GM18870 (cell line): ENCODE data around the gene CMTM7.
A peak's percentile ranks its signal among the peaks of the same experiment; 100 is the strongest.

Experiments
- ATAC-seq: cut with Tn5 transposase; IDR thresholded peaks from one replicate; pipeline ENCODE4 v1.9.1; 2021; ENCODE audit warnings: moderate library complexity; ENCODE audit not compliant: unreplicated experiment

CMTM7 gene

GRCh38 chr3:32391643-32392535 lies at the start of gene CMTM7:
TSS of gene CMTM7 (plus strand) at chr3:32391853. CDS start at chr3:32391907, 54 bp downstream.
- ATAC-seq = no peak

- no peak for ATAC-seq
Measured at GRCh38 chr3:32347343-32348125, 44.1 kb upstream of the CMTM7 start.

GRCh38 chr3:32349184-32349583 lies 42.5 kb upstream of the CMTM7 start:
- no peak for ATAC-seq

GRCh38 chr3:32352563-32352962 lies 39.1 kb upstream of the CMTM7 start:
- no peak for ATAC-seq

- no peak for ATAC-seq
Measured at GRCh38 chr3:32353351-32353750, 38.3 kb upstream of the CMTM7 start.

GRCh38 chr3:32354362-32354778 lies 37.3 kb upstream of the CMTM7 start:
- no peak for ATAC-seq

GRCh38 chr3:32355751-32356291 lies 35.8 kb upstream of the CMTM7 start:
- no peak for ATAC-seq

GRCh38 chr3:32359766-32360492 lies 31.7 kb upstream of the CMTM7 start:
- no peak for ATAC-seq

- no peak for ATAC-seq
Measured at GRCh38 chr3:32360493-32360827, 31.2 kb upstream of the CMTM7 start.

- peak; percentile 53 for ATAC-seq
Measured at GRCh38 chr3:32366638-32367397, 24.8 kb upstream of the CMTM7 start.

- no peak for ATAC-seq
Measured at GRCh38 chr3:32367442-32367841, 24.2 kb upstream of the CMTM7 start.

GRCh38 chr3:32371461-32372212 lies 20.0 kb upstream of the CMTM7 start:
- ATAC-seq = no peak

GRCh38 chr3:32372213-32372490 lies 19.5 kb upstream of the CMTM7 start:
- no peak for ATAC-seq

- no peak for ATAC-seq
Measured at GRCh38 chr3:32373276-32373675, 18.4 kb upstream of the CMTM7 start.

GRCh38 chr3:32373844-32374243 lies 17.8 kb upstream of the CMTM7 start:
- no peak for ATAC-seq

GRCh38 chr3:32374788-32375595 lies 16.7 kb upstream of the CMTM7 start:
- ATAC-seq = no peak

GRCh38 chr3:32375596-32375930 lies 16.1 kb upstream of the CMTM7 start:
- ATAC-seq = no peak

GRCh38 chr3:32376115-32376514 lies 15.5 kb upstream of the CMTM7 start:
- no peak for ATAC-seq

GRCh38 chr3:32379831-32380500 lies 11.7 kb upstream of the CMTM7 start:
- ATAC-seq = no peak
